H1 (cell line): ENCODE results near the gene IGLL5. TPM values are rescaled to one million over a fixed set of nuclear protein-coding genes. Genes with fewer than 3 reads are reported as not detected.

ENCODE experiments used
- ATF2 ChIP-seq: IDR thresholded peaks from 2 replicates; pipeline ENCODE4 v1.6.1; 2012; ENCODE audit warnings: low read length, inconsistent platforms
- CTBP2 ChIP-seq: IDR thresholded peaks from 2 replicates; pipeline ENCODE4 v1.7.0; 2011; ENCODE audit warnings: borderline replicate concordance, mild to moderate bottlenecking, moderate library complexity, mixed read lengths, low read length; ENCODE audit not compliant: insufficient read depth, insufficient read length
- TCF12 ChIP-seq: IDR thresholded peaks from 2 replicates; pipeline ENCODE4 v1.6.1; 2011; ENCODE audit warnings: low read depth, mild to moderate bottlenecking, low read length
- polyA plus RNA-seq, 7 experiments: library from polyadenylated mRNA; depleted of rRNA in 3 of 7; stranded (reverse) in 5 of 7; unstranded in 2 of 7; fragments of >200 nt in 5 of 7; fragments of 200-250 nt in 2 of 7; gene quantifications; 1 replicate in 5 of 7; 2 replicates in 1 of 7; 4 replicates in 1 of 7; pipeline versions ENCODE4 v1.2.1 to v1.2.3, GENCODE V29; 2011 to 2013; ENCODE audit warnings: missing spikeins in 2 of 7, mixed read lengths in 2 of 7
- total RNA-seq: library from RNA; stranded (reverse); fragmentation: NEBNext Ultra II Directional; extraction: Animal tissue kit (Norgen Biotek cat#: 25700); gene quantifications from 2 replicates; pipeline ENCODE4 v1.2.1, GENCODE V29; 2021

Gene IGLL5
- total and polyA plus RNA-seq, 2 of the 8 experiments (the other 6 are each of a cell fraction or from before 2014, with no cell fraction given), result not detected

- TF ChIP-seq ATF2 (no peak), CTBP2 (no peak), TCF12 (no peak)
Measured at GRCh38 chr22:22890085-22890484, 2.5 kb downstream of the IGLL5 start (continued).
